Parathyroid adenoma (tissue), 2 donors: Measurements from ENCODE around the gene ZNF831.

ENCODE experiments used
- H2AFZ ChIP-seq: fragments of 300-600 bp; sonication (generic); one replicate; pipeline ENCODE4 v1.7.0; 2017; ENCODE audit warnings: antibody characterized with exemption, mild to moderate bottlenecking
- H3K27ac ChIP-seq: fragments of 300-600 bp; sonication (generic); one replicate; pipeline ENCODE4 v1.7.0; 2017
- H3K27me3 ChIP-seq: fragments of 300-600 bp; sonication (generic); one replicate; pipeline ENCODE4 v1.7.0; 2017; ENCODE audit warnings: low read length; ENCODE audit not compliant: control insufficient read depth, insufficient read depth
- H3K36me3 ChIP-seq: fragments of 300-600 bp; sonication (generic); one replicate; pipeline ENCODE4 v1.7.0; 2017; ENCODE audit warnings: low read length; ENCODE audit not compliant: control insufficient read depth, insufficient read depth
- H3K4me1 ChIP-seq: fragments of 300-600 bp; sonication (generic); one replicate; pipeline ENCODE4 v1.7.0; 2017; ENCODE audit warnings: control low read depth
- H3K4me2 ChIP-seq: fragments of 300-600 bp; sonication (generic); one replicate; pipeline ENCODE4 v1.7.0; 2017; ENCODE audit warnings: low read length
- H3K4me3 ChIP-seq: fragments of 300-600 bp; sonication (generic); one replicate; pipeline ENCODE4 v1.7.0; 2017; ENCODE audit warnings: low read depth, low read length
- H3K79me2 ChIP-seq: fragments of 300-600 bp; sonication (generic); one replicate; pipeline ENCODE4 v1.7.0; 2017; ENCODE audit warnings: control low read depth
- H3K9ac ChIP-seq: fragments of 300-600 bp; sonication (generic); one replicate; pipeline ENCODE4 v1.7.0; 2017; ENCODE audit warnings: mild to moderate bottlenecking
- H3K9me3 ChIP-seq: fragments of 300-600 bp; sonication (generic); one replicate; pipeline ENCODE4 v1.7.0; 2017; ENCODE audit warnings: low read length; ENCODE audit not compliant: control insufficient read depth
- CTCF ChIP-seq: fragments of 300-600 bp; sonication (generic); IDR thresholded peaks from one replicate; pipeline ENCODE4 v1.7.0; 2017; ENCODE audit warnings: antibody characterized with exemption, mild to moderate bottlenecking
- donor health status: primary hyperparathyroidism.

The ZNF831 gene

GRCh38 chr20:59217173-59217572 lies 53.6 kb downstream of the ZNF831 start:
- Histone ChIP-seq H3K27ac (no peak overlapping the region), H2AFZ (no peak overlapping the region), H3K4me2 (no peak overlapping the region), H3K4me3 (no peak overlapping the region), H3K27me3 (no peaks in the 10 kb centered on the region), H3K4me1 (no peaks in the 10 kb centered on the region), H3K9ac (no peak overlapping the region), H3K79me2 (no peaks in the 10 kb centered on the region), H3K9me3 (no peaks in the 10 kb centered on the region), H3K36me3 (no peaks in the 10 kb centered on the region)
- TF ChIP-seq CTCF = no peak

GRCh38 chr20:59217794-59218280 lies 54.2 kb downstream of the ZNF831 start:
- TF ChIP-seq CTCF = no peak
- H3K27ac ChIP-seq = no peak overlapping the region
- H3K79me2 ChIP-seq = no peaks in the 10 kb centered on the region
- no peak overlapping the region for H2AFZ ChIP-seq
- H3K9me3 ChIP-seq = no peaks in the 10 kb centered on the region
- H3K27me3 ChIP-seq = no peaks in the 10 kb centered on the region
- no peaks in the 10 kb centered on the region for H3K36me3 ChIP-seq
- H3K4me1 ChIP-seq = no peaks in the 10 kb centered on the region
- no peak overlapping the region for H3K9ac ChIP-seq
- H3K4me3 ChIP-seq = no peak overlapping the region
- H3K4me2 ChIP-seq = no peak overlapping the region

- Histone ChIP-seq H3K36me3 (no peaks in the 10 kb centered on the region), H3K27me3 (peaks cover 4% of the 10 kb centered on the region), H3K9me3 (no peaks in the 10 kb centered on the region), H3K4me1 (no peaks in the 10 kb centered on the region), H2AFZ (no peak overlapping the region), H3K4me3 (no peak overlapping the region), H3K79me2 (no peaks in the 10 kb centered on the region), H3K27ac (no peak overlapping the region), H3K9ac (no peak overlapping the region), H3K4me2 (no peak overlapping the region)
- no peak for TF ChIP-seq CTCF
Measured at GRCh38 chr20:59219211-59219610, 55.6 kb downstream of the ZNF831 start.

- TF ChIP-seq CTCF = no peak
- H3K79me2 ChIP-seq = no peaks in the 10 kb centered on the region
- no peak overlapping the region for H2AFZ ChIP-seq
- no peak overlapping the region for H3K27ac ChIP-seq
- H3K4me2 ChIP-seq = no peak overlapping the region
- H3K4me3 ChIP-seq = no peak overlapping the region
- no peak overlapping the region for H3K9ac ChIP-seq
- no peaks in the 10 kb centered on the region for H3K36me3 ChIP-seq
- H3K4me1 ChIP-seq = no peaks in the 10 kb centered on the region
- H3K9me3 ChIP-seq = no peaks in the 10 kb centered on the region
- H3K27me3 ChIP-seq = peaks cover 4% of the 10 kb centered on the region
Measured at GRCh38 chr20:59220161-59220560, 56.5 kb downstream of the ZNF831 start.

GRCh38 chr20:59221049-59221706 lies 57.6 kb downstream of the ZNF831 start:
- H3K9me3 ChIP-seq = no peaks in the 10 kb centered on the region
- no peak overlapping the region for H3K9ac ChIP-seq
- peak overlapping the region; percentile 84 for H2AFZ ChIP-seq
- H3K27ac ChIP-seq = no peak overlapping the region
- H3K79me2 ChIP-seq = no peaks in the 10 kb centered on the region
- no peaks in the 10 kb centered on the region for H3K4me1 ChIP-seq
- H3K27me3 ChIP-seq = peaks cover 4% of the 10 kb centered on the region
- H3K4me2 ChIP-seq = no peak overlapping the region
- no peaks in the 10 kb centered on the region for H3K36me3 ChIP-seq
- no peak for TF ChIP-seq CTCF
- no peak overlapping the region for H3K4me3 ChIP-seq
